HepG2 (cell line): Measurements from ENCODE around the gene MAP3K14. TPM values are rescaled to one million over a fixed set of nuclear protein-coding genes. Genes with fewer than 3 reads are reported as not detected.

Source experiments
- ATM ChIP-seq: fragments of 450-650 bp; IDR thresholded peaks from 2 replicates; pipeline ENCODE4 v1.7.1; 2017; ENCODE audit warnings: mild to moderate bottlenecking, borderline replicate concordance
- BHLHE40 ChIP-seq: IDR thresholded peaks from 2 replicates; pipeline ENCODE4 v1.6.1; 2011; ENCODE audit warnings: low read length, improper control_type of control experiment
- CHD2 ChIP-seq: IDR thresholded peaks from 2 replicates; pipeline ENCODE4 v1.6.1; 2011; ENCODE audit warnings: low read depth, low read length, improper control_type of control experiment
- ELF4 ChIP-seq: sonication (generic); formaldehyde crosslinking; IDR thresholded peaks from 2 replicates; pipeline ENCODE4 v1.5.0; 2020; ENCODE audit warnings: missing genetic modification reagents, mild to moderate bottlenecking, moderate library complexity, borderline replicate concordance
- GATAD2A ChIP-seq: IDR thresholded peaks from 2 replicates; pipeline ENCODE4 v1.6.1; 2016
- KDM1A ChIP-seq: IDR thresholded peaks from 2 replicates; pipeline ENCODE4 v1.6.1; 2016; ENCODE audit warnings: missing compliant biosample characterization
- KDM2A ChIP-seq: sonication (generic); formaldehyde crosslinking; IDR thresholded peaks from 2 replicates; pipeline ENCODE4 v1.4.0; 2020; ENCODE audit warnings: low read depth, missing genetic modification reagents, borderline replicate concordance
- MBNL3 ChIP-seq: fragments of 250-450 bp; sonication (Bioruptor Pico); conservative IDR thresholded peaks from 2 replicates; pipeline ENCODE4 v1.8.0; 2022; ENCODE audit warnings: mild to moderate bottlenecking, inconsistent platforms
- RAD21 ChIP-seq: fragments of 450-650 bp; formaldehyde crosslinking; IDR thresholded peaks from 2 replicates; pipeline ENCODE4 v1.5.0; 2020; ENCODE audit warnings: mild to moderate bottlenecking
- RCOR2 ChIP-seq: IDR thresholded peaks from 2 replicates; pipeline ENCODE4 v1.6.1; 2016; ENCODE audit warnings: missing biosample characterization, missing genetic modification reagents
- ZBTB21 ChIP-seq: sonication (generic); formaldehyde crosslinking; IDR thresholded peaks from 2 replicates; pipeline ENCODE4 v1.4.0; 2020; ENCODE audit warnings: missing genetic modification reagents
- ZBTB7A ChIP-seq: sonication (generic); formaldehyde crosslinking; IDR thresholded peaks from 2 replicates; pipeline ENCODE4 v1.8.0; 2022; ENCODE audit warnings: mild to moderate bottlenecking, missing genetic modification reagents
- ZKSCAN5 ChIP-seq: sonication (generic); formaldehyde crosslinking; IDR thresholded peaks from 2 replicates; pipeline ENCODE4 v1.5.1; 2020; ENCODE audit warnings: mild to moderate bottlenecking, missing genetic modification reagents
- ZKSCAN8 ChIP-seq: IDR thresholded peaks from 2 replicates; pipeline ENCODE4 v1.6.1; 2016; ENCODE audit warnings: borderline replicate concordance, missing genetic modification reagents, missing compliant biosample characterization
- ZNF12 ChIP-seq: sonication (generic); formaldehyde crosslinking; IDR thresholded peaks from 2 replicates; pipeline ENCODE4 v1.5.0; 2020; ENCODE audit warnings: missing genetic modification reagents
- ZNF205 ChIP-seq: IDR thresholded peaks from 2 replicates; pipeline ENCODE4 v1.6.1; 2018; ENCODE audit warnings: missing biosample characterization, missing genetic modification reagents
- ZNF264 ChIP-seq: sonication (generic); formaldehyde crosslinking; IDR thresholded peaks from 2 replicates; pipeline ENCODE4 v1.4.0; 2020; ENCODE audit warnings: missing genetic modification reagents
- ZNF431 ChIP-seq: sonication (generic); formaldehyde crosslinking; IDR thresholded peaks from 2 replicates; pipeline ENCODE4 v1.9.0; 2022; ENCODE audit warnings: missing genetic modification reagents, low read depth, mild to moderate bottlenecking, borderline replicate concordance
- ZNF75D ChIP-seq: sonication (generic); formaldehyde crosslinking; IDR thresholded peaks from 2 replicates; pipeline ENCODE4 v1.8.1; 2023; ENCODE audit warnings: missing genetic modification reagents, mild to moderate bottlenecking, borderline replicate concordance
- ZNF792 ChIP-seq: IDR thresholded peaks from 2 replicates; pipeline ENCODE4 v1.6.1; 2016
- polyA plus RNA-seq, 8 experiments: library from polyadenylated mRNA; depleted of rRNA in 3 of 8; stranded (reverse) in 7 of 8; unstranded in 1 of 8; fragments of >200 nt; fragmentation: Illumina TruSeq in 4 of 8; extraction: Trizol in 4 of 8; gene quantifications; 2 replicates each; pipeline versions ENCODE4 v1.2.1 to v1.2.3, GENCODE V29; 2011 to 2016; ENCODE audit warnings: low read depth in 4 of 8, missing spikeins in 1 of 8, mixed read lengths in 1 of 8; ENCODE audit not compliant: insufficient read depth in 1 of 8
- total RNA-seq, 5 experiments: library from RNA; depleted of rRNA; stranded (reverse); fragments of >200 nt; fragmentation: Illumina TruSeq; extraction: Trizol; gene quantifications; 2 replicates each; pipeline ENCODE4 v1.2.3, GENCODE V29; 2016; ENCODE audit warnings: low read depth in 1 of 5
- TF ChIP-seq, protein P1 (sequence below): sonication (generic); formaldehyde crosslinking; IDR thresholded peaks from 2 replicates; pipeline ENCODE4 v1.4.0; 2020; ENCODE audit warnings: missing genetic modification reagents
- TF ChIP-seq, protein P2 (sequence below): sonication (generic); formaldehyde crosslinking; IDR thresholded peaks from 2 replicates; pipeline ENCODE4 v1.4.0; 2020; ENCODE audit warnings: missing genetic modification reagents
- TF ChIP-seq, protein P3 (sequence below): sonication (generic); formaldehyde crosslinking; IDR thresholded peaks from 2 replicates; pipeline ENCODE4 v1.8.1; 2023; ENCODE audit warnings: mild to moderate bottlenecking, missing genetic modification reagents
- TF ChIP-seq, protein P4 (sequence below): sonication (generic); formaldehyde crosslinking; IDR thresholded peaks from 2 replicates; pipeline ENCODE4 v1.5.0; 2020; ENCODE audit warnings: mild to moderate bottlenecking, low read depth, missing genetic modification reagents, borderline replicate concordance
- TF ChIP-seq, protein P5 (sequence below): sonication (generic); formaldehyde crosslinking; conservative IDR thresholded peaks from 2 replicates; pipeline ENCODE4 v1.8.1; 2023; ENCODE audit warnings: missing genetic modification reagents

The MAP3K14 gene
- total and polyA plus RNA-seq, 2 of the 13 experiments (the other 11 are each of a cell fraction or from before 2014, with no cell fraction given) = 2.6 TPM

- TF ChIP-seq, protein P1, sequence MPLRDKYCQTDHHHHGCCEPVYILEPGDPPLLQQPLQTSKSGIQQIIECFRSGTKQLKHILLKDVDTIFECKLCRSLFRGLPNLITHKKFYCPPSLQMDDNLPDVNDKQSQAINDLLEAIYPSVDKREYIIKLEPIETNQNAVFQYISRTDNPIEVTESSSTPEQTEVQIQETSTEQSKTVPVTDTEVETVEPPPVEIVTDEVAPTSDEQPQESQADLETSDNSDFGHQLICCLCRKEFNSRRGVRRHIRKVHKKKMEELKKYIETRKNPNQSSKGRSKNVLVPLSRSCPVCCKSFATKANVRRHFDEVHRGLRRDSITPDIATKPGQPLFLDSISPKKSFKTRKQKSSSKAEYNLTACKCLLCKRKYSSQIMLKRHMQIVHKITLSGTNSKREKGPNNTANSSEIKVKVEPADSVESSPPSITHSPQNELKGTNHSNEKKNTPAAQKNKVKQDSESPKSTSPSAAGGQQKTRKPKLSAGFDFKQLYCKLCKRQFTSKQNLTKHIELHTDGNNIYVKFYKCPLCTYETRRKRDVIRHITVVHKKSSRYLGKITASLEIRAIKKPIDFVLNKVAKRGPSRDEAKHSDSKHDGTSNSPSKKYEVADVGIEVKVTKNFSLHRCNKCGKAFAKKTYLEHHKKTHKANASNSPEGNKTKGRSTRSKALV = 0 out of 2 replicates have a peak, but pooled peaks have one; percentile 45
- peak; percentile 33; the same call in 1 of the 2 replicates for TF ChIP-seq KDM2A (CRISPR knock-in tag)
- no peak for TF ChIP-seq BHLHE40
- TF ChIP-seq ZKSCAN8 = 0 out of 2 replicates have a peak, but pooled peaks have one; percentile 16
- no peak for TF ChIP-seq MBNL3 (CRISPR knock-in tag)
- TF ChIP-seq ATM = no peak
- TF ChIP-seq, protein P2, sequence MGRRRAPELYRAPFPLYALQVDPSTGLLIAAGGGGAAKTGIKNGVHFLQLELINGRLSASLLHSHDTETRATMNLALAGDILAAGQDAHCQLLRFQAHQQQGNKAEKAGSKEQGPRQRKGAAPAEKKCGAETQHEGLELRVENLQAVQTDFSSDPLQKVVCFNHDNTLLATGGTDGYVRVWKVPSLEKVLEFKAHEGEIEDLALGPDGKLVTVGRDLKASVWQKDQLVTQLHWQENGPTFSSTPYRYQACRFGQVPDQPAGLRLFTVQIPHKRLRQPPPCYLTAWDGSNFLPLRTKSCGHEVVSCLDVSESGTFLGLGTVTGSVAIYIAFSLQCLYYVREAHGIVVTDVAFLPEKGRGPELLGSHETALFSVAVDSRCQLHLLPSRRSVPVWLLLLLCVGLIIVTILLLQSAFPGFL (CRISPR knock-in tag) = no peak
- 0 out of 2 replicates have a peak, but pooled peaks have one; percentile 6 for TF ChIP-seq ZBTB7A (CRISPR knock-in tag)
- TF ChIP-seq ZNF205 (CRISPR knock-in tag) = peak; percentile 15; the same call in 1 of the 2 replicates
- TF ChIP-seq ZKSCAN5 (CRISPR knock-in tag) = no peak
- TF ChIP-seq ZNF264 (CRISPR knock-in tag) = no peak
- no peak for TF ChIP-seq KDM1A (CRISPR knock-in tag)
- TF ChIP-seq RCOR2 (CRISPR knock-in tag) = no peak
- peak; percentile 62 for TF ChIP-seq GATAD2A (CRISPR knock-in tag)
- TF ChIP-seq ZNF12 = no peak
- TF ChIP-seq ZNF792 = no peak
- TF ChIP-seq, protein P3, sequence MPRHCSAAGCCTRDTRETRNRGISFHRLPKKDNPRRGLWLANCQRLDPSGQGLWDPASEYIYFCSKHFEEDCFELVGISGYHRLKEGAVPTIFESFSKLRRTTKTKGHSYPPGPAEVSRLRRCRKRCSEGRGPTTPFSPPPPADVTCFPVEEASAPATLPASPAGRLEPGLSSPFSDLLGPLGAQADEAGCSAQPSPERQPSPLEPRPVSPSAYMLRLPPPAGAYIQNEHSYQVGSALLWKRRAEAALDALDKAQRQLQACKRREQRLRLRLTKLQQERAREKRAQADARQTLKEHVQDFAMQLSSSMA = no peak
- TF ChIP-seq ZBTB21 (CRISPR knock-in tag) = peak; percentile 39; the same call in 1 of the 2 replicates
- TF ChIP-seq, protein P4, sequence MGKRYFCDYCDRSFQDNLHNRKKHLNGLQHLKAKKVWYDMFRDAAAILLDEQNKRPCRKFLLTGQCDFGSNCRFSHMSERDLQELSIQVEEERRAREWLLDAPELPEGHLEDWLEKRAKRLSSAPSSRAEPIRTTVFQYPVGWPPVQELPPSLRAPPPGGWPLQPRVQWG (CRISPR knock-in tag) = no peak
- TF ChIP-seq CHD2 = 0 out of 2 replicates have a peak, but pooled peaks have one; percentile 33
- TF ChIP-seq, protein P5, sequence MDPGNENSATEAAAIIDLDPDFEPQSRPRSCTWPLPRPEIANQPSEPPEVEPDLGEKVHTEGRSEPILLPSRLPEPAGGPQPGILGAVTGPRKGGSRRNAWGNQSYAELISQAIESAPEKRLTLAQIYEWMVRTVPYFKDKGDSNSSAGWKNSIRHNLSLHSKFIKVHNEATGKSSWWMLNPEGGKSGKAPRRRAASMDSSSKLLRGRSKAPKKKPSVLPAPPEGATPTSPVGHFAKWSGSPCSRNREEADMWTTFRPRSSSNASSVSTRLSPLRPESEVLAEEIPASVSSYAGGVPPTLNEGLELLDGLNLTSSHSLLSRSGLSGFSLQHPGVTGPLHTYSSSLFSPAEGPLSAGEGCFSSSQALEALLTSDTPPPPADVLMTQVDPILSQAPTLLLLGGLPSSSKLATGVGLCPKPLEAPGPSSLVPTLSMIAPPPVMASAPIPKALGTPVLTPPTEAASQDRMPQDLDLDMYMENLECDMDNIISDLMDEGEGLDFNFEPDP (CRISPR knock-in tag) = 0 out of 2 replicates have a peak, but pooled peaks have one; percentile 67
- no peak for TF ChIP-seq ELF4 (CRISPR knock-in tag)
- no peak for TF ChIP-seq ZNF431 (CRISPR knock-in tag)
- no peak for TF ChIP-seq RAD21 (CRISPR knock-in tag)
- no peak for TF ChIP-seq ZNF75D
Measured at GRCh38 chr17:45228763-45229539, 87.9 kb downstream of the MAP3K14 start (continued).
